ENCODE measurements around the gene PSME3IP1.
"Not testable (repeated sequence)": the region's sequence is repeated elsewhere in the genome, so short reads cannot be mapped to it uniquely, and the experiment has no call there.

PSME3IP1 gene

GRCh38 chr16:57118461-57119084 is 67.3 kb downstream of the PSME3IP1 start:
- DNase-seq = no peak

- no peak for DNase-seq
Observed at GRCh38 chr16:57115514-57116182, 70.2 kb downstream of the PSME3IP1 start.

- DNase-seq = no peak
Observed at GRCh38 chr16:57115168-57115513, 70.7 kb downstream of the PSME3IP1 start.

GRCh38 chr16:57113664-57114063 is 72.2 kb downstream of the PSME3IP1 start:
- DNase-seq = no peak

- DNase-seq = no peak
Observed at GRCh38 chr16:57113042-57113453, 72.8 kb downstream of the PSME3IP1 start.

- DNase-seq = no peak
Observed at GRCh38 chr16:57112403-57113041, 73.3 kb downstream of the PSME3IP1 start.

GRCh38 chr16:57111420-57111819 is 74.4 kb downstream of the PSME3IP1 start:
- no peak for DNase-seq

- DNase-seq = no peak
Observed at GRCh38 chr16:57110937-57111336, 74.9 kb downstream of the PSME3IP1 start.

GRCh38 chr16:57109259-57110105 is 76.4 kb downstream of the PSME3IP1 start:
- not testable (repeated sequence) for DNase-seq

GRCh38 chr16:57108432-57108831 is 77.4 kb downstream of the PSME3IP1 start:
- DNase-seq = no peak

GRCh38 chr16:57107321-57107922 is 78.4 kb downstream of the PSME3IP1 start:
- DNase-seq = no peak

GRCh38 chr16:57106767-57107166 is 79.1 kb downstream of the PSME3IP1 start:
- no peak for DNase-seq

- no peak for DNase-seq
Observed at GRCh38 chr16:57105184-57105583, 80.7 kb downstream of the PSME3IP1 start.

GRCh38 chr16:57104706-57105105 is 81.1 kb downstream of the PSME3IP1 start:
- no peak for DNase-seq

GRCh38 chr16:57102888-57103851 is 82.7 kb downstream of the PSME3IP1 start:
- DNase-seq = no peak

All from NCI-H2171 (cell line).